ENCODE data around the gene SNCA.

The SNCA gene

GRCh38 chr4:89836897-89837384 is at the start of gene SNCA:
SNCA (minus strand) TSS chr4:89837161; CDS start chr4:89835667, 1,494 bp downstream.
- DNase-seq (ENCODE audit: low read depth in 1 of 2, low spot score in 1 of 2) = peak in 1 of 2 donors; percentile 18

DNA sequence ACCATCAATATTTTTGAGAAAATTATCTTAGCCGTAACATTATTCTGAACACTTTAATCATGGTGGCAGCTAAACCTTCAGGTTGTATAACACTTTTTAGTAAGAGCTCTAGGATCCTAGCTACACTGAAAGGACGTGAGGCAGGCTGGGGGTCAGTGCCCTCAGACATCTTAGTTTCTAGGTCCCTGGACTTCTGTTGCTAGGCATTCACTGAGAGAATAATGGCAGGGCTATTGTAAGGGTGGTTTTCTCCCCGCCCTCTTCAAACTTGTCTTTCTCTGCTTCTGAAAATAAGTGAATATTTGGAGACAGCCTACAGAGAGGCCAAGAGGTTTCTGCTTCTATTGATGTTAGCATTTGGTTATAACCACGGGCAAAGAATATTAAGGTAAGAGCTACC is 42.3 kb upstream of the SNCA start:
- no peak for DNase-seq (ENCODE audit: low read depth in 1 of 2, low spot score in 1 of 2)

DNA sequence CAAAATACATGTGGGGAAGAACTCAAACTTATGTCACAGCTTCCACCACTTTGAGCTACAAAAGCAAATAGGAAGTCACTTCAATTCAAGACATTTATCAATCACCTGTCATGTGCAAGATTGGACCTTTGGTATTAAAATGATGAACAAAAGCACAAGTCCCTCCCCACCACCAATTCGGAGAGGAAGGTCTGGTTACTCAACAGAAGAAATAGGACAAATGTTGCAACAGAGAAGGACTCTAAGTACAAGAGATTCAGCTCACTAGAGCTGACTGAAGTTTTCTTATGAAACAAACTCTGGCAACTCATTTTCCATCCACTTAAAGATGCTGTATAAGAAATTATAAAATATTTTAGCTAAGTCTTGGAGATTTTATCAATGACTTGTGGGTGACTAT is 41.6 kb upstream of the SNCA start:
- DNase-seq (ENCODE audit: low read depth in 1 of 2, low spot score in 1 of 2) = no peak

- DNase-seq (ENCODE audit: low read depth in 1 of 2, low spot score in 1 of 2) = no peak
These were observed 39.6 kb upstream of the SNCA start for GRCh38 chr4:89876548-89876947.

GRCh38 chr4:89871211-89871610 is 34.2 kb upstream of the SNCA start:
- DNase-seq (ENCODE audit: low read depth in 1 of 2, low spot score in 1 of 2) = no peak

- DNase-seq (ENCODE audit: low read depth in 1 of 2, low spot score in 1 of 2) = no peak
These were observed 32.1 kb upstream of the SNCA start for GRCh38 chr4:89868999-89869589.

DNA sequence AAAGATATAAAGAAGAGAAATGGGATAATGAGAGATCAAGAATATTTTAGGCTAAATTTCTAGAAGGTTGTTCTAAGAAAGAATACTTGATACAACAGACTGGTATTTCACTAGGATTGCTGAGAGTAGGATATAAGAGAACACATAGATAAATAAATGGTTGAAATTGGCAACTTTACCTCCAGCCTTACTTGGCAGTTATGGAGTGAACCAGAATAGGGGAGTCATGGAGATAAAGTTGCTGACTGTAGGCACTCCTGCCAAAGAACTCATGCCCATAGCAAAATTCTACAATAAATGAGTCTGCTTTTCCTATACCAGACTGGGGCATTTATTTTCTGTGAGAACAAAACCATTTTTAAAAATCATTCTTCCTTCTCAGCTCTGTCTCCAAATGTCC is 31.3 kb upstream of the SNCA start:
- DNase-seq (ENCODE audit: low read depth in 1 of 2, low spot score in 1 of 2) = no peak

DNA sequence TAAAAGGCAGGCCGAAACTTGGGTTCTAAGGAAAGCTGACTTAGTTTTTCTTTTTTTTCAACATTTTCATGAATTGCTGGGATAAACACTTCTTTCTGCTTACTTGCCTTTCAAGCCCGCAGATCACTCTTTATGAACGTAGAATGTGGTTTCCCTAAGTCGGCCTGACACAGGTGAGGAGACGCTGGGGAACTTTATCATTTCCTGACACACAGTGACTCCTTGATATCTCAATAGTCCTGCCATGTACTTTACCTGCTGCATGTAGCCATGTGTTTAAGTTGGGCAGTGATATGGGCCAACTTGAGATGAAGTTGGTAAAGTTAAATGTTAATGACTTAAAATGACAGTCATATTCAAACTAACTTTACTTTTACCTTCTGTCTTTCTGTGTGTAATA is 26.6 kb upstream of the SNCA start:
- no peak for DNase-seq (ENCODE audit: low read depth in 1 of 2, low spot score in 1 of 2)

DNA sequence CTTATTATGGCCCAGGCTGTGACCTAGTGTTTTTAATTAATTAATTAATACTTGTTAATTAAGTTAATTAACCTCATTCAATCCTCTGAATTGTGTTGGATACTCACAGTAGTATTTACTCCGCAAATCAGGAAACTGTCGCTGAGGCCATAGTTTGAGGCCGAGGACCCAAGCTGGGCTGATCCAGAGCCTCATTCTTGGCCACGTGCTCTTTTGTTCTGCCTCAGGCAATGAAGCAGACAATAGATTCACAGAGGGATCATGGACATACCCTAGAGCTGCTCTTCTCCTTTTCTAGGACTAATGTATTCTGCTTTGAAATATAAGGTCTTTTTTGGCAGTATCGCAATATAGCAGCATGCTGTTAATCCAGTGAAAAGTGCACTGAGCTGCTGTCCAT is 24.0 kb upstream of the SNCA start:
- DNase-seq (ENCODE audit: low read depth in 1 of 2, low spot score in 1 of 2) = no peak

GRCh38 chr4:89855236-89855635 is 18.3 kb upstream of the SNCA start:
- DNase-seq (ENCODE audit: low read depth in 1 of 2, low spot score in 1 of 2) = no peak

GRCh38 chr4:89847571-89848325 is 10.8 kb upstream of the SNCA start:
- DNase-seq (ENCODE audit: low read depth in 1 of 2, low spot score in 1 of 2) = no peak

DNA sequence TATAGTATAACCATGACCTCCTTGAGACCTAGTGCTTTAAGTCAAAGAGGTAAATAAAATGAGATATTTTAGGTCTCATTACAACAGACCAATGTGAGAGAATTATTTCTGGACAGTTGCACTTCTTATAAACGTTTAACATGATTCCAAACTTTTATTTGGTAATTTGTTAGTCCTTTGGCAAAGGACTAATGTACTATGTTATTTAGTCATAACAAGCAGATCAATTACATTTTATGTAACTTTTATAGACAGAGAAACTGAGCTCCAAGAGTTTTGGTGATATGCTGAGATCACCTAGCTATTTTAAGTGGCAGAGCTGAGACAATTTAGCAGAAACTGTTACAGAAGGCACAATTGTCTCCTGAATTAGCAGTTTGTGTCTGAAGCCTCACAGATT is 2.6 kb upstream of the SNCA start:
- no peak for DNase-seq (ENCODE audit: low read depth in 1 of 2, low spot score in 1 of 2)

- DNase-seq (ENCODE audit: low read depth in 1 of 2, low spot score in 1 of 2) = no peak
These were observed 1.0 kb upstream of the SNCA start for GRCh38 chr4:89837993-89838390.

GRCh38 chr4:89837385-89837992 is 528 bp upstream of the SNCA start:
- DNase-seq (ENCODE audit: low read depth in 1 of 2, low spot score in 1 of 2) = peak in 1 of 2 donors; percentile 10

GRCh38 chr4:89836031-89836745 is 773 bp downstream of the SNCA start:
- DNase-seq (ENCODE audit: low read depth in 1 of 2, low spot score in 1 of 2) = no peak

DNA sequence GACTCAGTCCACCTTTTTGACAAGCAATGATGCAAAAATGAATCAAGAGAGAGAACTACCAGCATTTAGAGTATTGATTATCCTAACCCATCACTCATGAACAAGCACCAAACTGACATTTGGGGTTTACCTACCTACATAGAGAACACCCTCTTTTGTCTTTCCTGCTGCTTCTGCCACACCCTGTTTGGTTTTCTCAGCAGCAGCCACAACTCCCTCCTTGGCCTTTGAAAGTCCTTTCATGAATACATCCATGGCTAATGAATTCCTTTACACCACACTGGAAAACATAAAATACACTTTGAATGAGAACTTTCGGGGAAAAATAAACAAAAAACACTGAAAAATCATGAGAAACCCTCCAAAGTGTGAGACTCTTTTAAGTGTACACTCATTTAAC is 1.5 kb downstream of the SNCA start:
- DNase-seq (ENCODE audit: low read depth in 1 of 2, low spot score in 1 of 2) = no peak

DNA sequence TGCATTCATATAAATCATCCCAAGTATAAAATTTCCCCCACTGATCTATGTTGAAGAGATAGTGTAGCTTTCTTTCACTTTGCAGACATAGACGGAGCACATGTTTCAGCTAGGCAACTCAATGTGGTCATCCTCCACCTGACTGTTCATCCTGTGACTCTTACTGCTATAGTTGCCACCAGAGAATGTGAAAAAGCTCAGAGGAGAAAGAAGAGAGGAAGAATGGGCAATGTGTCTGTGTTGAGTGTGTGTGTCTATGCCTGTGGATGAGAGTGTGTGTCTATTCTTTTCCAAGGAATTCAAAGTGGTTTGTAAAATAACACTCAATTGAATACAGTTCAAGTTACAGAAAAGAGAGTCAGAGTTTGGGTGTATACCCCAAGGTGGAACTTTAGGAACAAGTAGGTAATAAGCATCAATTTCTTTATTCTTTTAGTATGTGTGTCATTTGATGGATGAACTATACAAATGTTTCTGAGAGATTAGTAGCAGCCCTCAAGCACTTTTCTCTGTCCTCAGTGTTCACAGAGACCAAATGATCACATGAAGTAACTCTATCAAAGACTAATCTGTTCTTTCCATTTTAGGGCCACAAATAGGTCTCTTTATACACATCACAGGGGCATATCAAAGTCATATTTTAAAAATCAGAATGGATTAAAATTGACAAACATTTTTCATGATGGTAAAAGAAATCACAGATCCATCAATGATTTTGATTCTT is 2.3 kb downstream of the SNCA start:
- DNase-seq (ENCODE audit: low read depth in 1 of 2, low spot score in 1 of 2) = no peak

DNA sequence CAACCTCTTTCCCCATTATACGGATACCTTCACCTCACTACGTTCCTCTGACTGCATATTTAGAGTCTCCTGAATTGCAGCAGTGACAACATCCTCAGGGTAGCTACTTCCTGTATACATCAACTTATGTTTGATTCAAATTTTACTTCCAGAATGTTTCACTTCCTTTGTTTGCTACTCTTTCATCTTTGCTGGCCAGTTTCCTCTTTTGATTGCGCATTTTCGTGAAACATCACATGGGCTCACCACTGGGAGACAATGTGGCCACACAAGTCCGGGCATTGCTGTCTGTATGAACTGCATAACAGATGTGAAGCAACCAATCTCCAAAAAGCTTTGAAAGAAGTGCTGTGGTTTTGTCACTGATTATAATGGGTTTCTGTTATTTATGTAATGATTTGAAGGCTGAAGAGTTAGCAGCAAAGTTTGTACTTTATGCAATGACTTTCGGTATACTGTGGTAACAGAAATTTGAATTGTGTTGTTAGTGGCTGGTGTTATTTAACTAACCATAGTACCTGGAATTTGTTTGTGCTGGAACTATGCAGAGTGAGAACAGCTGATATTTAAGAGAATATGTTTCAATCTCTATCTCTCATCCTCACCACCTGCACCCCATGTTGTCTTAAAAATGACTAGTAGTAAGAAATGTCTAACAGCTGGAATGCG is 7.4 kb downstream of the SNCA start:
- no peak for DNase-seq (ENCODE audit: low read depth in 1 of 2, low spot score in 1 of 2)

DNA sequence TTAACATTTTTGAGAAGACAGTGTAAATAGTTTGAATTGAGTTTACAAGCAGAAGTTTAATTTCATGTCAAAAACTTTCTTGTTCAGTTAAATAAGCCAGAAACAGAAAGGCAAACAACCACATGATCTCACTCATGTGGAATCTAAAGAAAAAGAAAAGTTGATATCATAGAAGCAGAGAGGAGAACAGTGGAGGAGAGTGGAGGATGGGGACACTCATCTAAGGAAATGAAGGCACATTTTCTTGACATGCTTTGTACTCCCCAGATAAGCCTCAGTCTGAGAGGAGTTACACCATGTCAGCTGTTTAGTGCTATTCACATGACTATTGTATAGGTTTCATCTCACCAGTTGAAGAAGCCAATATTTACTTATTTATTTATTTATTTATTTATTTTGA is 13.5 kb downstream of the SNCA start:
- no peak for DNase-seq (ENCODE audit: low read depth in 1 of 2, low spot score in 1 of 2)

DNA sequence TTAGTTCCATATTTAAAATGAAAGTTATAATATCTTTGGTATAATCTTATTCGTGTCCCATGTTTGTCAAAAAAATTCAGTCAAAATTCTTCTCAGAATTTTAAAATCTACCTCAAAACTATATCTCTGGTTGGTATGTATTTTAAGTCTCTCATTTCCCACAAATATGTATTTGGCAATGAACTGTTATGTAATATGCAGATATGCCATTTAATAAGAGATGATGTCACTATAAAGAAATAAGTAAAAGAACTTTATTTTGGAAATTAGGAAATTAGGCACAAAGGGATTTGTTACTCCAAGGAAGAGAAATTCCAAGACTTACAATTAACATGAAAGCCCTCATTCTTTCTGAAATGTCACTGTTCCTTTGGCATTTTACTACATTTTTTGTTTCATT is 15.3 kb downstream of the SNCA start:
- DNase-seq (ENCODE audit: low read depth in 1 of 2, low spot score in 1 of 2) = no peak

- no peak for DNase-seq (ENCODE audit: low read depth in 1 of 2, low spot score in 1 of 2)
These were observed 17.0 kb downstream of the SNCA start for GRCh38 chr4:89820010-89820409.

Measured in stimulated activated CD4-positive, alpha-beta T cell treated with anti-CD3 and anti-CD28 coated beads, Interleukin-15, amount 100 ng/mL, for 1 hour (primary cell).